Endothelial cell of umbilical vein (primary cell): ENCODE results near the gene TSSK1B.

Experiments used
- CTCF ChIP-seq, 2 donors: IDR thresholded peaks; 1 replicate in 1 of 2; 2 replicates in 1 of 2; pipeline ENCODE4 v1.5.1; 2011; ENCODE audit warnings: low read length in 2 of 2, mild to moderate bottlenecking in 2 of 2, moderate library complexity in 2 of 2, control low read depth in 1 of 2, inconsistent platforms in 1 of 2, low read depth in 1 of 2; ENCODE audit not compliant: insufficient read depth in 1 of 2; ENCODE audit errors: extremely low read depth in 1 of 2
- EZH2 ChIP-seq: IDR thresholded peaks from 2 replicates; pipeline ENCODE4 v1.6.1; 2012; ENCODE audit warnings: borderline replicate concordance, low read depth, mild to moderate bottlenecking, moderate library complexity, low read length, inconsistent platforms; ENCODE audit not compliant: severe bottlenecking
- FOS ChIP-seq: IDR thresholded peaks from 2 replicates; pipeline ENCODE4 v1.6.1; 2011; ENCODE audit warnings: mild to moderate bottlenecking, low read length, moderate library complexity, borderline replicate concordance; ENCODE audit not compliant: insufficient read depth
- JUN ChIP-seq: IDR thresholded peaks from 2 replicates; pipeline ENCODE4 v1.6.1; 2011; ENCODE audit warnings: borderline replicate concordance, low read depth; ENCODE audit not compliant: insufficient read length, insufficient read depth
- MAX ChIP-seq: IDR thresholded peaks from 2 replicates; pipeline ENCODE4 v1.6.1; 2011; ENCODE audit not compliant: insufficient read depth, insufficient read length
- POLR2A ChIP-seq: IDR thresholded peaks from 2 replicates; pipeline ENCODE4 v1.6.1; 2012; ENCODE audit warnings: low read depth, mild to moderate bottlenecking, control low read depth, low read length

GRCh38 chr5:113434889-113435288, at the start of gene TSSK1B:
- TF ChIP-seq CTCF (IDR thresholded peaks at IDR 0.05; ENCODE audit: extremely low read depth in 1 of 2, insufficient read depth in 1 of 2, low read depth in 1 of 2, low read length in 2 of 2) (no peak), EZH2 (no peak), POLR2A (no peak), MAX (no peak), FOS (no peak), JUN (no peak)
